Rectal smooth muscle tissue (tissue), 1 donor: Measurements from ENCODE around the gene DHRS7B.
"Not testable (repeated sequence)": the region's sequence is repeated elsewhere in the genome, so short reads cannot be mapped to it uniquely, and the experiment has no call there.

Source experiments
- H3K27ac ChIP-seq: one replicate; pipeline ENCODE4 v1.7.0; 2013; ENCODE audit warnings: low read depth, low read length, inconsistent platforms
- H3K27me3 ChIP-seq: one replicate; pipeline ENCODE4 v1.7.0; 2013; ENCODE audit warnings: low read length; ENCODE audit not compliant: control insufficient read depth, insufficient read depth
- H3K36me3 ChIP-seq: one replicate; pipeline ENCODE4 v1.7.0; 2013; ENCODE audit warnings: low read length; ENCODE audit not compliant: control insufficient read depth, insufficient read depth
- H3K4me1 ChIP-seq: one replicate; pipeline ENCODE4 v1.7.0; 2013; ENCODE audit warnings: low read length; ENCODE audit not compliant: control insufficient read depth, insufficient read depth
- H3K4me3 ChIP-seq: one replicate; pipeline ENCODE4 v1.7.0; 2013; ENCODE audit warnings: low read length
- H3K9ac ChIP-seq: one replicate; pipeline ENCODE4 v1.7.0; 2013; ENCODE audit warnings: low read length

DHRS7B gene

DNA sequence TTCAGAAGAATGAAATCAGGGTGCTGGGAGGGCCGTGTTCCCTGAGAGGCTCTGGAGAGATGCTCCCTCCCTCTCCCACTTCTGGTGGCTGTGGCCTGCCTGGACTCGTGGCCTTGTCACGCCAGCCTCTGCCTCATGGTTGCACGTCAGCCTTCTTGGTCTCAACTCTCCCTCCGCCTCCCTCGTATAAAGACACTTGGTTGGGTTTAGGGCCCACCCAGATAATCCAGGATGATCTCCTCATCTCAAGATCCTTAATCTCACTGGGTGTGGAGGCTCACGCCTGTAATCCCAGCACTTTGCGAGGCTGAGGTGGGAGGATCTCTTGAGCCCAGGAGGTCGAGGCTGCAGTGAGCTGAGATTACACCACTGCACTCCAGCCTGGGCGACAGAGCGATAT lies 100.5 kb downstream of the DHRS7B start:
- H3K27me3 ChIP-seq, H3K4me1 ChIP-seq, H3K36me3 ChIP-seq, H3K4me3 ChIP-seq, H3K9ac ChIP-seq, H3K27ac ChIP-seq: not testable (repeated sequence)

DNA sequence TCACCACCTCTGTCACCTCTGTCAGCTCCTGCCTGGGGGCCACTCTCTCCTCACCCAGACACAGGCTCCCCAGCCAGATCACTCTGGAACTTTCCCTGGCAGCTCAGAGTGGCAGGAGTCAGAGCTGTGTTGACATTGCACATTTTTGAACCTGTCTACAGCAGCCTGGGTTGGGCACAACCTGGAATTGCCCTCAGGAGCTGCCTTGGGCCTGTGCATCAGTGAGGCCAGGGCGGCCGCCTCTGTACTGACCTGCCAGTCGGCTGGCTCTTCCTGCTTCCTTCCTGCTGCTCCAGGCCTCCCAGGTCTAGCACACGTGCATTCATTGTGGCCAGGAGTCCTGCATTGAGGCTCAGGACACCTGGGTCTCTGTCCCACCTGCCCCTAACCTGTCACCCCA lies 101.3 kb downstream of the DHRS7B start:
- Histone ChIP-seq H3K4me1 (no peaks in the 10 kb centered on the region), H3K36me3 (no peaks in the 10 kb centered on the region), H3K9ac (no peak overlapping the region), H3K27ac (no peak overlapping the region), H3K27me3 (no peaks in the 10 kb centered on the region), H3K4me3 (no peak overlapping the region)

DNA sequence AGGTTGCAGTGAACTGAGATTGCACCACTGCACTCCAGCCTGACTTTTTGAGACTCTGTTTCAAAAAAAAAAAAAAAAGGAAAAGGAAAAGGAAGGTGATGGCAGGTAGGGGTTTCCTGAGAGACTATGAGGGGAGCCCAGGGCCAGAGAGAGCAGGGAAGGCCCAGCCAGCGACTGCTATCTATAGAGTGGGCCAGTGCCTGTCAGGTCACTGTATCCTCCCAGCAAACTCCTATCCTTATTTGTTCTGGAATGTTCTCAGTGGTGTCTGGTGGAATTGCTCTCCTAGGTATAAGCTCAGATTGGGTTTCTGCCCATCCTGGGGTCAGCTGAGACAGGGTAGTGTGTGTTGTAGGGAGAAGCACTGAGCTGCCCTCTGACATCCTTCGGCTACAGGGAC lies 102.1 kb downstream of the DHRS7B start:
- H3K36me3 ChIP-seq = no peaks in the 10 kb centered on the region

DNA sequence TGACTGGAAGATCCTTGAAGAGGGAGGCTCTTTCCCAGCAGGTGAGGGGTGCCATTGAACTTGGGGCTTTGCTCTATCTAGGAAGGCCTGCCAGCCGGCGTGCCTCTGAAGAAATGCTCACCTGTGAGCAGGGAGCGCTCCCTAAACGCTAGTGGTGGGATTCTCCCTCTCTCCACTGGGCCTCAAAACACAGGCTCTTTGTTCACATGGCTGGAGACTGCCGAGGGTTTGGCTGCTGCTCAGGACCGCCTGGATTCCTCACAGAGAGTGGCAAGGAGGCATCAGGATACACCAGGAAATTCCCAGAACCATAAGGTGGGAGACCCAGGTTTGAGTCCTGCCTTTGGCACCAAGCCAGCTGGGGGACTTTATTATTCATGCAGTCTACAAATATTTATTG lies 104.8 kb downstream of the DHRS7B start:
- no peak overlapping the region for H3K9ac ChIP-seq
- H3K36me3 ChIP-seq = no peaks in the 10 kb centered on the region
- H3K4me1 ChIP-seq = no peaks in the 10 kb centered on the region
- no peak overlapping the region for H3K4me3 ChIP-seq
- H3K27ac ChIP-seq = no peak overlapping the region
- H3K27me3 ChIP-seq = no peaks in the 10 kb centered on the region

More for the DNA sequence above, 102.1 kb downstream of the DHRS7B start:
- no peak overlapping the region for H3K9ac ChIP-seq
- no peak overlapping the region for H3K4me3 ChIP-seq
- no peaks in the 10 kb centered on the region for H3K27me3 ChIP-seq
- no peaks in the 10 kb centered on the region for H3K4me1 ChIP-seq
- no peak overlapping the region for H3K27ac ChIP-seq

DNA sequence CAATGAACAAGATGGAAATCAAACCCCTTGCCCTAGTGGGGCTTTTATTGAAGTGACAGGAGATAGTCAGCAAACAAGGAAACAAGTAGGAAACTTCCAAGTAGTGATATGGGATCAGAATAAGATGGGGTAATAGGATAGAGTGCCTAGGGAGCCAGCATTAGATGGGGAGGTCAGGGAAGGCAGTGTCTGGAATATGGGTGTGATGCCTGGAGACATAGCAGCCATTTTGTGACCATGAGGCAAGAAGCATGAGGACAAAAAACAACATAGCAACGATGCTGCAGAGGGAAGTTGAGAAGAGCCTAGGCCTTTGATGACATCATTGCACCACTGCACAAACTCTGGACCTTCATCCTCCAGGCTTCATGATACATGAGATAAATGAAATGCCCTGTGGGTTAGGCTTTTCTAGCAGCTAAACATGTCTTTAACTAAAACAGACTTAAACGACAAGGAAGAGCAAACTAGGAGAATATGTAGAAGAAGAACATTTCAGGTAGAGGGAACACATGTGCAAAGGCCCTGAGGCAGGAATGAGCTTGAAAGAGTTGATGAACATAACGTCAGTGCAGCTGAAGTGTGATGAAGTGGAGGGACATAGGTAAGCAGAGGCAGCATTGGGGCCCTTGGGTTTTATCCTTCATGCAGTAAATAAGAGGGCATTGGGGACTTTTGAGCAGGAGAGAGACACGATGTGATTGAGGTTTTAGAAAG lies 105.4 kb downstream of the DHRS7B start:
- H3K27me3 ChIP-seq = no peaks in the 10 kb centered on the region
- no peaks in the 10 kb centered on the region for H3K36me3 ChIP-seq
- H3K4me1 ChIP-seq = no peaks in the 10 kb centered on the region
- no peak overlapping the region for H3K4me3 ChIP-seq
- H3K9ac ChIP-seq = no peak overlapping the region
- H3K27ac ChIP-seq = no peak overlapping the region

DNA sequence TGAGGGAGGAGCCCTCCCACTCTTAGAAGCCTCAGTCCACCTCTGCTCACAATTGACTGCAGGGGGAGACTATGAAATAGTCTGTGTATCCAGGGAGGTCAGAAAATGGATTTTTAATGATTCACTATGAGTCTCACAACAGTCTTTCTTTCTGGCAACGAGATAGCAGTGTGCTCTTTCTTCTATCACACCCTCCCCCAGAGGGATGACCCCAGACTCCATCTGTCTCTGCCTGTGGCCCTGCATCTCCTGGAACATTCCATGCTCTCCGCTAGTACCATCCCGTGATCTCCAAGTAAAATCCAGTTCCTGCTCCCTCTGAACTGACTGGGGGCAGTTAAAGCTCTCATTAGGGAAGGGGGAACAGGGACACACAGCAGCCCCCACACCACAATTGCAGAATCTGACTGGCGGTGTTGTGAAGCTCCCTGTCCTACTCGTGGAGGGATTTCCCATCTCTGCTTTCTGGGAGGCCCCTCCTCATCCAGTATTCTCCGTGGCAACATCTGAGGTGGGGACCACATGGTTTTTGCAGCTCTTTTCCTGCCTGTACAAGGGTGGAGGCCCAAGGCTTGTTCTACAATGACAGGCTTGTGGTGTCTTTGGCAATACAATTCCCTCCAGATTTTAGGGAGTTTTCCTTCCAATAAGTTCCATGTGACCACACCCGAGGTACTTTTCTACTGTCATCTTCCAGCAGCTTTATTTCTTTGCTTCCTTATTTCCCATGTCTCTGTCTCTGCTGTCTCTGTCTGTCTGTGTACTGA lies 107.0 kb downstream of the DHRS7B start:
- H3K36me3 ChIP-seq = no peaks in the 10 kb centered on the region
- H3K27me3 ChIP-seq = no peaks in the 10 kb centered on the region
- H3K4me3 ChIP-seq = no peak overlapping the region
- H3K27ac ChIP-seq = no peak overlapping the region
- H3K9ac ChIP-seq = no peak overlapping the region
- no peaks in the 10 kb centered on the region for H3K4me1 ChIP-seq

- Histone ChIP-seq H3K27me3 (no peaks in the 10 kb centered on the region), H3K27ac (no peak overlapping the region), H3K4me3 (no peak overlapping the region), H3K4me1 (no peaks in the 10 kb centered on the region), H3K36me3 (no peaks in the 10 kb centered on the region), H3K9ac (no peak overlapping the region)
Measured at GRCh38 chr17:21235921-21236320, 109.2 kb downstream of the DHRS7B start.

- Histone ChIP-seq H3K4me1 (no peaks in the 10 kb centered on the region), H3K4me3 (no peak overlapping the region), H3K27me3 (no peaks in the 10 kb centered on the region), H3K27ac (no peak overlapping the region), H3K36me3 (no peaks in the 10 kb centered on the region), H3K9ac (no peak overlapping the region)
Measured at GRCh38 chr17:21239680-21240368, 113.1 kb downstream of the DHRS7B start.

DNA sequence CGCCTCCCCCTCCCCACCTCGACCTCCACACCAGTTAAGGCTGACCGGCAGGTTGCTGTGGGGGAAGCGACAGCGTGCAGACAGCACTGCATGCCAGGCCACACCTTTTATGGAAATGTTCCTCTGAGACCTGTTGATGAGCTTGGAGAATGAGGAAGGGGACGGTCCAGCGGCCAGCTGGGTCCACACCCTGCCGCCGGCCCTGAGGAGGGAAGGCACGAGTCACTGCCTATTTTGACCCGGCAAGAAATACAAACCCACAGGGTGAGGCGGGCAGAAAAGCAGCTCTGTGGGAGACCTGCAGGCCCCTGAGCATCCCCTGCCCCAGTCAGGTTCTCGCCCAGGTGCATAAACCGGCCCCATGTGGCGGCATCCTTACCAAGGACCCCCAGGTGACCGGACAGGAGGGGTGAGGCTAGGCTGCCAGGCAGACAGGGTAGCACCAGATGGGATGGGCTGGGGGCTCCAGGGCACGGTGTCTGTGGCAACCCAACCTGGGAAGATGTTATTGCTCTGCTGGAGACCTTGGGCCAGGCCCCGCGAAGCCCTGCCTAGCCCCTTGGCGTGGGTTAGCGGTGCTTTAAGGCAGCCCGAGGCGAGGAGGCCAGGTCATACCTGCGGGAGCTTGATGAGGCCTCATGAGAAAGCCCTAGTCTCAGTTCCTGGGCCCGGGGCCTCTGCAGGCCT lies 113.7 kb downstream of the DHRS7B start:
- Histone ChIP-seq H3K4me1 (no peaks in the 10 kb centered on the region), H3K4me3 (no peak overlapping the region), H3K27me3 (no peaks in the 10 kb centered on the region), H3K9ac (no peak overlapping the region), H3K36me3 (no peaks in the 10 kb centered on the region), H3K27ac (no peak overlapping the region)
